Endometrial microvascular endothelial cells (primary cell): ENCODE measurements around the gene JAK3. TPM values are rescaled to one million over a fixed set of nuclear protein-coding genes. Genes with fewer than 3 reads are reported as not detected.
"Not testable (repeated sequence)": the region's sequence is repeated elsewhere in the genome, so short reads cannot be mapped to it uniquely, and the experiment has no call there.

Experiments
- in situ Hi-C: cut with HindIII; loops from 2 replicates; pipeline ENCODE4 v1.10.0; 2017; ENCODE audit warnings: low sequenced_read_pairs, low pct_unique_long_range_greater_than_20kb; ENCODE audit errors: inconsistent ontology term
- total RNA-seq: library from RNA; depleted of rRNA; stranded (reverse); fragments of >200 nt; gene quantifications from one replicate; pipeline ENCODE4 v1.2.3, GENCODE V29; 2015; ENCODE audit errors: inconsistent ontology term

JAK3 gene
- total RNA-seq, 1 donor from 2014 or later = 4.5 TPM

DNA sequence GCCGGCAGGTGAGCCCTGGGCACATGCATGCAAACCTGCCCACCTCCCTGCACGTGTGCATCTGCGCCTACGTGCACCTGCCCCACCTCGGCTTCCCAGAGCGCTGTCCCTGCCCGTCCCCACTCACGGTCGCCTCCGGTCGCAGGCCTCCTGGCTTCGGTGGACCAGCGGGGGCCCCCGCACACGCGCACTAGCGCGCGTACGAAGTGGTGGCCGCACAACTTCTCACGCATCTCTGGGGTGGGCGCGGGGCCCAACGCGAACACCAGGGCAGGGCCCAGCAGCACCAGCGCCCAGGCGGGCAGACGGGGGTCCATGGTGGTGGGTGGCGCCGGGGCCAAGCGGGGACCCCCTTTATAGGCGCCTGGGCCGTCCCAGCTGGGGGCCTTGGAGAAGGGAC, 26.6 kb downstream of the JAK3 start, which contains the start of gene INSL3:
TSS of gene INSL3 (minus strand) at position 330 of the 400 bp plus-strand sequence. CDS start at position 317, 13 bp downstream.
- in situ Hi-C loops = no loop called here

DNA sequence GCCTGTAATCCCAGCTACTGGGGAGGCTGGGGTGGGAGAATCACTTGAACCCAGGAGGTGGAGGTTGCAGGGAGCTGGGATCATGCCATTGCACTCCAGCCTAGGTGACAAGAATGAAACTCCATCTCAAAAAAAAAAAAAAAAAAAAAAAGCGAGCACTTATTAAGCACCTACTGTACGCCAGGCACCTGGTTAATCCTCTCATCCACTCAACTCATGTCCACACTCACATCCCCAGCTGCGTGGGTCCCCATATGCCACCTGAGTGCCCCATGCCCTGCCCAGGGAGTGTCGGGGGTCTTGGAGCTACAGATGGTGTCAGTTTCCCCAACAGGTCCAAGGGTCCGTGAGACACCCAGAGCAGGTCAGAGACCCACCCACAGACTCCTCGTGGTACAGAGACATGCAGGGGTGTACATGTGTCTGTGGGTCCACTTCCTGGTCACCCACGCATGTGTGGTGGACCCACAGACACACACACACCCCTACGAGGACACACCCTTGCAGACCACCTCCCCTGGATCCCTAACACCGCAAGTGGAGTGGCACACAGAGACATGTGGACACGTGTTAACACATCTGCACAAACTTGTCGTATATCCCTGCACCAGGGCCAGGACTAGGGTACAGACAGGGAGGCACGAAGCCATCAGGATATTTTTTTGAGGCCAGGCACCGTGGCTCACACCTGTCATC, 30.0 kb downstream of the JAK3 start:
- in situ Hi-C loops = no loop called here

DNA sequence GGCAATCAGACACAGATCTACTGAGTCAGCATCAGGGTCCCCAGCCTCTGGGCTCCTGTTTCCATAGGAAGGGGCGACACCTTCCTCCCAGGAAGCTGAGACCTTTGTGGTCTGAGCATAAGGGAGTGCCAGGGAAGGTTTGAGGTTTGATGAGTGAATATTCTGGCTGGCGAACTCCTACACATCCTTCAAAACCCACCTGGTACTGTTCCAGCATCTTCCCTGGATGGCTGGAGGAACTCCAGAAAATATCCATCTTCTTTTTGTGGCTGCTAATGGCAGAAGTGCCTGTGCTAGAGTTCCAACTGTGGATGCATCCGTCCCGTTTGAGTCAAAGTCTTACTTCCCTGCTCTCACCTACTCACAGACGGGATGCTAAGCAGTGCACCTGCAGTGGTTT, 35.7 kb downstream of the JAK3 start:
- in situ Hi-C loops = no loop called here

GRCh38 chr19:17811681-17812080, 36.1 kb downstream of the JAK3 start:
- in situ Hi-C loops = no loop called here

GRCh38 chr19:17811103-17811502, 36.7 kb downstream of the JAK3 start:
- in situ Hi-C loops = no loop called here

- in situ Hi-C loops = no loop called here
Observed at GRCh38 chr19:17807731-17808316, 40.0 kb downstream of the JAK3 start.

- in situ Hi-C loops = no loop called here
Observed at GRCh38 chr19:17806945-17807344, 40.8 kb downstream of the JAK3 start.

- in situ Hi-C loops = no loop called here
Observed at GRCh38 chr19:17805427-17805826, 42.4 kb downstream of the JAK3 start.

GRCh38 chr19:17803264-17803896, 44.4 kb downstream of the JAK3 start:
- in situ Hi-C loops = no loop called here

DNA sequence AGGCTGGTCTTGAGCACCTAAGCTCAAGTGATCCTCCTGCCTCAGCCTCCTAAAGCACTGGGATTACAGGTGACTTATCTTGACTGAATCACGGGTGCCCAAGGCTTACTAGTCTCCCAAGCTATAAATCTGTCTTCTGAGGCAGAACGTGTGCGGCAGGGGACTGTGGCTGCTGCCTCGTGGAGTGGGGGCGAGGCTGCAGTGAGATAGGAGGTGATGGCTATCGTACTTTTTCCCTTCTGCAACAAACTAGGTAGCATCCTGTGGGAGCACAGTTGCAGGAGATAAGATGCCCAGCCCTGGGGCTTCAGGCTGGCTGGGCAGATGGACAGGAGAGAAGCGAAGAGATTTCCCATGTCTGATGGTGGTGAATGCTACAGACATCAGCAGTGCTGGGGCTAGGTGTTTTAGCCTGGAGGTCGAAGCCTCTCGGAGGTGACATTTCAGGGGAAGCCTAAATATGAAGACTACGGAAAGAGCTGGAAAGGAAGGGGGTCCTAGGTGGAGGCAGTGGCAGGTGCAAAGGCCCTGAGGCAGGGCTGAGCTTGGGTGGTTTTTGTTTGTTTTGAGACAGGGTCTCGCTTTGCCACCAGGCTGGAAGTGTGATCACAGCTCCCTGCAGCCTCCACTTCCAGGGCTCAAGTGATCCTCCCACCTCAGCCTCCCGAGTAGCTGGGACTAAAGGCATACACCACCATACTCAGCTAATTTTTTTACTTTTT, 45.5 kb downstream of the JAK3 start:
- in situ Hi-C loops = no loop called here

- in situ Hi-C loops = not testable (repeated sequence)
Observed at GRCh38 chr19:17798599-17798998, 49.2 kb downstream of the JAK3 start.

- in situ Hi-C loops = no loop called here
Observed at GRCh38 chr19:17797424-17798201, 50.2 kb downstream of the JAK3 start.

- in situ Hi-C loops = no loop called here
Observed at GRCh38 chr19:17796838-17797423, 50.9 kb downstream of the JAK3 start.

- in situ Hi-C loops = no loop called here
Observed at GRCh38 chr19:17796013-17796837, 51.6 kb downstream of the JAK3 start.

DNA sequence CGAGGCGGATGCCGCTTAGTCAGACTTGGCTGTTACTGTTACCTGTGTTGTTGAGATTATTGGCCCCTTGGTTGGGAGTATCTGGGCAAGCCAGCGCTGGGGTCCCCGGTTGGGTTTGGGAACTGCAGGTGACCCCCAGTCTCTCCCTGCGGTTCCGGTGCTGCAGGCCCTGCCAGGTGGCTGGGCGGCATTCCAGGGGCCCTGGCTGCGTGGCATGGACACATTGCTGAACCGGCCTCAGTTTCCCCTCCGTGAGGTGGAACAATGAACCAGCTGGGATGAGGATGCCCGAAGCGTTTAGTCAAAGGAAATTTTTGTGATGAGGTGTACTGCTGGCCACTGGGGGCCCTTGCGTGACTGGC, 52.3 kb downstream of the JAK3 start:
- in situ Hi-C loops = no loop called here

DNA sequence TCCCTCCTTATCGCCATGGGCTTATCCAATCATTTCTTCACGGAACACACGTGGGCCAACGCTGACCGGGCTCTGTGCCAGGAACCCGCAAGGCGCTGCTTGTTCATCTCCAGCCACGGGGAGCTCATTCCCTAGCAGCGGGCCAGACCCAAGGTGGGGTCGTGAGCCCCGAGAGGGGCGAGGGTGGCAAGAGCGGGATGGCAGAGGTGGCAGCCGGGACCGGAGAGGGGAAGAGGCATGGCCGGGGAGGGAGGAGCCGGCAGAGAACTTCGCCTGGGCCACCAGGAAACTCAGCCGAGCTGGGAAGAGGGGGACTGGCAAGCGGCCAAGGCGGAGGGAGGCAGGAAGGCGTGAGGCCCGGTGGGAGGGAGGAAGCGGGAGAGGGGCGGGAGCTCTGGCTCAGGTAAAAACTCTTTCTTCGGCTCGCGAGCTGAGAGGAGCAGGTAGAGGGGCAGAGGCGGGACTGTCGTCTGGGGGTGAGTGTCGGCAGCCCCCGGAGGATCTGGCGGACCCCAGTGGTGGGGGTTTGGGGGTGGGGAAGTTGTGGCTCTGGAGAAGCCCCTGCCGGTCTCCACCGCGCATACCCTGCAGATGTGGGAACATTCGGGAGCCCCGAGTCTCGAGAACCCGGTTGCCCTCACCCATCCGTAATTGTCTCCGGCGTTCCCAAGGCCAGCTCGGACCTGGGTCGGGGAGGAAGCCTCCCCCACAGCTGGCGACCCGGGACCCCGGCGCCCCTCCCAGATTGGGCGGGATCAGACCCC, 52.9 kb downstream of the JAK3 start, which contains the start of gene B3GNT3:
TSS of gene B3GNT3 (plus strand) at position 408 of the 764 bp plus-strand sequence. CDS start 12,670 bp downstream, outside the sequence.
- in situ Hi-C loops = no loop called here

DNA sequence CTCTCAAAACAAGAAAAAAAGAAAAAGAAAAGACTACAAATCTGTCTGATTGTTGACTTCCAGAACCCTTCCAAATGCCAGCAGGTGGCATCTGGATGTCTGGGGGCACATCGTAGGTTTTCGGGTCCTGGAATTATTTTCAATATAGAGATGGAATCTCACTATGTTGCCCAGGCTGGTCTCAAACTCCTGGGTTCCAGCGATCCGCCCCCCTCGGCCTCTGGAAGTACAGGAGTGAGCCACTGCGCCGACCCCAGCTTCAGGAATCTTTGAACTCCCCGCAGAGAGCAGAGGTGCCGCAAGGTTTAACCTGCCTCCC, 53.4 kb downstream of the JAK3 start:
- in situ Hi-C loops = no loop called here
